H1 (cell line): ENCODE data around the gene EVI5. TPM values are rescaled to one million over a fixed set of nuclear protein-coding genes. Genes with fewer than 3 reads are reported as not detected.

ENCODE experiments used
- CTCF ChIA-PET: fragments of 300-600 bp; sonication (Branson Sonifier 250); formaldehyde crosslinking; loops from one replicate; lab custom pipeline; 2021; ENCODE audit not compliant: partially characterized antibody; lab: Charles Lee
- POLR2A ChIA-PET: fragments of 300-600 bp; sonication (Branson Sonifier 250); formaldehyde crosslinking; loops from one replicate; lab custom pipeline; 2021; ENCODE audit warnings: inconsistent platforms; ENCODE audit not compliant: partially characterized antibody; lab: Charles Lee
- DNase-seq, 2 experiments: peaks; one replicate each; pipeline versions ENCODE4 v3.0.0 to v3.0.0-alpha.2; 2010 to 2022; ENCODE audit warnings: low spot score in 2 of 2, low read depth in 1 of 2, mixed read lengths in 1 of 2
- FAIRE-seq: peaks from 2 replicates; lab custom pipeline; 2011; peaks lifted over from hg19 to GRCh38; lab: Jason Lieb, UNC
- H2AFZ ChIP-seq: 2 replicates; pipeline ENCODE4 v1.8.1; 2012; ENCODE audit warnings: low read length, inconsistent platforms
- H2AK5ac ChIP-seq: 2 replicates; pipeline ENCODE4 v1.6.1; 2013; ENCODE audit warnings: low read depth, low read length
- H2BK120ac ChIP-seq: replicated peaks from 2 replicates; pipeline ENCODE3; 2013; ENCODE audit warnings: low read depth, low read length, inconsistent platforms
- H2BK12ac ChIP-seq: 2 replicates; pipeline ENCODE4 v1.6.1; 2013; ENCODE audit warnings: low read depth, low read length
- H2BK15ac ChIP-seq: 2 replicates; pipeline ENCODE4 v1.6.1; 2013; ENCODE audit warnings: low read length
- H2BK20ac ChIP-seq: 2 replicates; pipeline ENCODE4 v1.6.1; 2013; ENCODE audit warnings: low read length
- H2BK5ac ChIP-seq: 2 replicates; pipeline ENCODE4 v1.6.1; 2013; ENCODE audit warnings: low read depth, low read length
- H3K14ac ChIP-seq: 2 replicates; pipeline ENCODE4 v1.6.1; 2013; ENCODE audit warnings: inconsistent platforms; ENCODE audit not compliant: insufficient read length
- H3K18ac ChIP-seq: 2 replicates; pipeline ENCODE4 v1.6.1; 2013; ENCODE audit warnings: low read length; ENCODE audit errors: extremely low read depth
- H3K23ac ChIP-seq: 2 replicates; pipeline ENCODE4 v1.6.1; 2013; ENCODE audit warnings: inconsistent platforms; ENCODE audit not compliant: insufficient read length
- H3K23me2 ChIP-seq: 2 replicates; pipeline ENCODE4 v1.6.1; 2013; ENCODE audit warnings: low read depth, low read length
- H3K27ac ChIP-seq: 2 replicates; pipeline ENCODE4 v1.6.1; 2011; ENCODE audit warnings: low read depth, low read length, inconsistent platforms
- H3K27me3 ChIP-seq, 4 experiments: replicated peaks in 1 of 4; 1 replicate in 1 of 4; 2 replicates in 3 of 4; pipeline versions ENCODE4 v1.6.1 to v1.8.1; 2011 to 2013; ENCODE audit warnings: low read length in 3 of 4, mild to moderate bottlenecking in 3 of 4, inconsistent platforms in 2 of 4, mixed read lengths in 2 of 4, moderate library complexity in 1 of 4; ENCODE audit not compliant: control insufficient read depth in 3 of 4, insufficient read depth in 3 of 4; ENCODE audit errors: extremely low read depth in 1 of 4
- H3K36me3 ChIP-seq, 4 experiments: 2 replicates each; pipeline versions ENCODE4 v1.6.1 to v1.8.1; 2011 to 2013; ENCODE audit warnings: mild to moderate bottlenecking in 4 of 4, low read length in 3 of 4, moderate library complexity in 2 of 4, control low read depth in 1 of 4, inconsistent platforms in 1 of 4; ENCODE audit not compliant: insufficient read depth in 4 of 4, control insufficient read depth in 2 of 4
- H3K4ac ChIP-seq: replicated peaks from 2 replicates; pipeline ENCODE3; 2013; ENCODE audit warnings: low read length, low read depth, mixed read lengths, inconsistent platforms; ENCODE audit not compliant: insufficient read length
- H3K4me1 ChIP-seq, 4 experiments: replicated peaks in 1 of 4; 1 replicate in 1 of 4; 2 replicates in 3 of 4; pipeline versions ENCODE4 v1.6.1 to v1.8.1; 2011 to 2013; ENCODE audit warnings: low read length in 3 of 4, inconsistent platforms in 2 of 4, mixed read lengths in 1 of 4; ENCODE audit not compliant: insufficient read depth in 4 of 4, control insufficient read depth in 3 of 4
- H3K4me2 ChIP-seq, 2 experiments: 2 replicates each; pipeline versions ENCODE4 v1.6.1 to v1.8.1; 2011 to 2013; ENCODE audit warnings: low read depth in 2 of 2, low read length in 2 of 2, control low read depth in 1 of 2, inconsistent platforms in 1 of 2, mild to moderate bottlenecking in 1 of 2; ENCODE audit not compliant: insufficient read depth in 1 of 2
- H3K4me3 ChIP-seq, 4 experiments: fragments of 200-600, 300-600 bp in 1 of 4; sonication (generic), shearing (Covaris generic), sonication (Bioruptor Twin) in 1 of 4; 2 replicates each; pipeline versions ENCODE4 v1.5.1 to v1.8.1; 2011 to 2016; ENCODE audit warnings: low read length in 4 of 4, low read depth in 3 of 4, control low read depth in 2 of 4, inconsistent platforms in 2 of 4, mild to moderate bottlenecking in 2 of 4, mixed read lengths in 1 of 4, moderate library complexity in 1 of 4; ENCODE audit not compliant: insufficient read depth in 2 of 4; ENCODE audit errors: extremely low read depth in 1 of 4
- H3K56ac ChIP-seq: replicated peaks from 2 replicates; pipeline ENCODE3; 2013; ENCODE audit warnings: low read depth, mild to moderate bottlenecking, mixed read lengths, low read length, inconsistent platforms; ENCODE audit not compliant: insufficient read length
- H3K79me1 ChIP-seq: 2 replicates; pipeline ENCODE4 v1.6.1; 2013; ENCODE audit warnings: low read depth, low read length, control low read depth
- H3K79me2 ChIP-seq, 2 experiments: 2 replicates each; pipeline versions ENCODE4 v1.6.1 to v1.8.1; 2012 to 2013; ENCODE audit warnings: low read length in 2 of 2, mild to moderate bottlenecking in 2 of 2, inconsistent platforms in 1 of 2; ENCODE audit not compliant: insufficient read depth in 2 of 2, control insufficient read depth in 1 of 2
- H3K9ac ChIP-seq, 4 experiments: replicated peaks in 1 of 4; 1 replicate in 1 of 4; 2 replicates in 3 of 4; pipeline versions ENCODE4 v1.6.1 to v1.8.1; 2011 to 2013; ENCODE audit warnings: low read depth in 3 of 4, low read length in 3 of 4, control low read depth in 2 of 4, mild to moderate bottlenecking in 2 of 4, moderate library complexity in 2 of 4, inconsistent platforms in 1 of 4; ENCODE audit errors: extremely low read depth in 1 of 4
- H3K9me3 ChIP-seq, 2 experiments: 2 replicates each; pipeline versions ENCODE4 v1.6.1 to v1.8.1; 2012 to 2013; ENCODE audit warnings: mild to moderate bottlenecking in 2 of 2, moderate library complexity in 2 of 2, control low read depth in 1 of 2, inconsistent platforms in 1 of 2, low read depth in 1 of 2, low read length in 1 of 2, mixed read lengths in 1 of 2; ENCODE audit not compliant: insufficient read depth in 2 of 2
- H4K20me1 ChIP-seq, 2 experiments: replicated peaks in 1 of 2; 2 replicates each; pipeline versions ENCODE3 to v1.8.1; 2011 to 2013; ENCODE audit warnings: inconsistent platforms in 2 of 2, low read length in 2 of 2, mild to moderate bottlenecking in 1 of 2; ENCODE audit not compliant: insufficient read depth in 2 of 2, control insufficient read depth in 1 of 2
- H4K5ac ChIP-seq: 2 replicates; pipeline ENCODE4 v1.6.1; 2013; ENCODE audit warnings: low read length, low read depth, mixed read lengths, inconsistent platforms; ENCODE audit not compliant: insufficient read length
- H4K8ac ChIP-seq: 2 replicates; pipeline ENCODE4 v1.8.0; 2013; ENCODE audit warnings: mild to moderate bottlenecking, moderate library complexity, low read length, inconsistent platforms; ENCODE audit not compliant: insufficient read depth; ENCODE audit errors: extremely low read depth
- H4K91ac ChIP-seq: replicated peaks from 2 replicates; pipeline ENCODE3; 2013; ENCODE audit warnings: low read length, mixed read lengths, inconsistent platforms; ENCODE audit not compliant: insufficient read length
- BCL11A ChIP-seq, 2 experiments: IDR thresholded peaks; one replicate each; pipeline ENCODE4 v1.6.1; 2011; ENCODE audit warnings: low read depth in 2 of 2, low read length in 2 of 2, mild to moderate bottlenecking in 2 of 2
- CBX5 ChIP-seq: fragments of 300-800, 300-1000 bp; sonication (generic); IDR thresholded peaks from 2 replicates; pipeline ENCODE4 v1.7.1; 2016; ENCODE audit warnings: antibody characterized with exemption, low read length, low read depth
- CTBP2 ChIP-seq: IDR thresholded peaks from 2 replicates; pipeline ENCODE4 v1.7.0; 2011; ENCODE audit warnings: borderline replicate concordance, mild to moderate bottlenecking, moderate library complexity, mixed read lengths, low read length; ENCODE audit not compliant: insufficient read depth, insufficient read length
- EP300 ChIP-seq, 2 experiments: IDR thresholded peaks; 1 replicate in 1 of 2; 2 replicates in 1 of 2; pipeline ENCODE4 v1.6.1; 2011 to 2012; ENCODE audit warnings: low read depth in 2 of 2, low read length in 2 of 2, mild to moderate bottlenecking in 2 of 2, borderline replicate concordance in 1 of 2, inconsistent platforms in 1 of 2, moderate library complexity in 1 of 2
- HDAC2 ChIP-seq, 2 experiments: fragments of 300-600 bp in 1 of 2; sonication (generic) in 1 of 2; IDR thresholded peaks; 2 replicates each; pipeline ENCODE4 v1.6.1; 2011 to 2012; ENCODE audit warnings: low read depth in 2 of 2, low read length in 2 of 2, mild to moderate bottlenecking in 2 of 2, moderate library complexity in 2 of 2, borderline replicate concordance in 1 of 2, inconsistent platforms in 1 of 2
- KDM1A ChIP-seq: fragments of 200-600, 300-600 bp; sonication (generic); IDR thresholded peaks from 2 replicates; pipeline ENCODE4 v1.7.1; 2016; ENCODE audit warnings: mild to moderate bottlenecking, low read length, borderline replicate concordance
- KDM4A ChIP-seq: IDR thresholded peaks from one replicate; pipeline ENCODE4 v1.7.1; 2012; ENCODE audit warnings: low read depth, mild to moderate bottlenecking, moderate library complexity, low read length, inconsistent platforms; ENCODE audit not compliant: severe bottlenecking
- KDM5A ChIP-seq: fragments of 200-600 bp; IDR thresholded peaks from 2 replicates; pipeline ENCODE4 v1.7.1; 2012; ENCODE audit warnings: mild to moderate bottlenecking, low read length, inconsistent platforms, mixed read lengths
- POU5F1 ChIP-seq: IDR thresholded peaks from 2 replicates; pipeline ENCODE4 v1.6.1; 2011; ENCODE audit warnings: low read depth, mild to moderate bottlenecking, low read length, moderate library complexity
- RFX5 ChIP-seq: IDR thresholded peaks from 2 replicates; pipeline ENCODE4 v1.6.1; 2011; ENCODE audit warnings: low read depth, low read length, improper control_type of control experiment, borderline replicate concordance
- RNF2 ChIP-seq: fragments of 200-900, 300-1000 bp; sonication (generic); IDR thresholded peaks from 2 replicates; pipeline ENCODE4 v1.7.1; 2016; ENCODE audit warnings: borderline replicate concordance, low read depth, mild to moderate bottlenecking, antibody characterized with exemption, low read length; ENCODE audit not compliant: poor library complexity, severe bottlenecking; ENCODE audit errors: missing control alignments
- WGBS, 2 experiments: shearing (Covaris generic) in 1 of 2; methylation state at CpG; one replicate each; pipeline versions ENCODE4 v1.1.6 to v1.1.7; 2013 to 2015; ENCODE audit warnings: low lambda C conversion rate in 2 of 2, mixed read lengths in 2 of 2, inconsistent platforms in 1 of 2, low coverage in 1 of 2, missing lambda C conversion rate in 1 of 2; ENCODE audit not compliant: insufficient replicate concordance in 2 of 2, insufficient coverage in 1 of 2, insufficient read length in 1 of 2; ENCODE audit errors: extremely low coverage in 1 of 2, missing lambda C conversion rate in 1 of 2; 5-methylcytosine and 5-hydroxymethylcytosine counted together
- polyA plus RNA-seq, 7 experiments: library from polyadenylated mRNA; depleted of rRNA in 3 of 7; stranded (reverse) in 5 of 7; unstranded in 2 of 7; fragments of >200 nt in 5 of 7; fragments of 200-250 nt in 2 of 7; gene quantifications; 1 replicate in 5 of 7; 2 replicates in 1 of 7; 4 replicates in 1 of 7; pipeline versions ENCODE4 v1.2.1 to v1.2.3, GENCODE V29; 2011 to 2013; ENCODE audit warnings: missing spikeins in 2 of 7, mixed read lengths in 2 of 7
- total RNA-seq: library from RNA; stranded (reverse); fragmentation: NEBNext Ultra II Directional; extraction: Animal tissue kit (Norgen Biotek cat#: 25700); gene quantifications from 2 replicates; pipeline ENCODE4 v1.2.1, GENCODE V29; 2021
- TF ChIP-seq, protein P1 (sequence below): IDR thresholded peaks from 2 replicates; pipeline ENCODE4 v1.6.1; 2012; ENCODE audit warnings: inconsistent platforms

The EVI5 gene
- total and polyA plus RNA-seq, 2 of the 8 experiments (the other 6 are each of a cell fraction or from before 2014, with no cell fraction given): 1.7 to 13.7 TPM

DNA sequence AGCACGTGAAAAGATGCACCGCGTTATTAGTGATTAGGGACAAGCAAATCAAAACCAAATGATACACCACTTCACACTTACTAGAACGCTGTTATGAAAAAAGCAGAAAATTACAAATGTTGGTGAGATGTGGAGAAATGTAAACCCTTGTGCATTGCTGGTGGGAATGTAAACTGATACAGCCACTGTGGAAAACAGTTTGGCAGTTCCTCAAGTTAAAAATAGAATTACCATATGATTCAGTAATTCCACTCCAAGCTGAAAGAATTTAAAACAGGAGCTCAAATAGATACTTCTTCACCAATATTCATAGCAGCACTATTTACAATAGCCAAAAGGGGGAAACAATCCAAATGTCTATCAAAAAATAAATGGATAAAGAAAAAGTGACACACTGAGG is 10.3 kb upstream of the EVI5 start:
- CTCF ChIA-PET: interaction anchor here (1.5 kb wide), 1 partner anchor 27 kb away, joined by 3 read pairs; no protein-coding TSS in a partner anchor
- TF ChIP-seq EP300 (IDR thresholded peaks at IDR 0.05; ENCODE audit: borderline replicate concordance in 1 of 2, low read depth in 2 of 2, low read length in 2 of 2) (no peak), POU5F1 (no peak), CTBP2 (no peak), HDAC2 (IDR thresholded peaks at IDR 0.05; ENCODE audit: borderline replicate concordance in 1 of 2, low read depth in 2 of 2, low read length in 2 of 2) (no peak), BCL11A (IDR thresholded peaks at IDR 0.05; ENCODE audit: low read depth in 2 of 2, low read length in 2 of 2) (no peak), RNF2 (no peak), RFX5 (no peak), KDM4A (no peak), CBX5 (no peak), KDM5A (no peak), KDM1A (no peak)
- TF ChIP-seq, protein P1, sequence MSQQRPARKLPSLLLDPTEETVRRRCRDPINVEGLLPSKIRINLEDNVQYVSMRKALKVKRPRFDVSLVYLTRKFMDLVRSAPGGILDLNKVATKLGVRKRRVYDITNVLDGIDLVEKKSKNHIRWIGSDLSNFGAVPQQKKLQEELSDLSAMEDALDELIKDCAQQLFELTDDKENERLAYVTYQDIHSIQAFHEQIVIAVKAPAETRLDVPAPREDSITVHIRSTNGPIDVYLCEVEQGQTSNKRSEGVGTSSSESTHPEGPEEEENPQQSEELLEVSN: no peak

More for the DNA sequence above, 10.3 kb upstream of the EVI5 start:
- DNase-seq (no peak), FAIRE-seq (no peak)
- H3K27me3 ChIP-seq: no peaks in the 10 kb centered on the region
- no peak overlapping the region for H3K18ac ChIP-seq
- no peak overlapping the region for H4K8ac ChIP-seq
- H3K4me2 ChIP-seq: no peak overlapping the region
- H2BK5ac ChIP-seq: no peak overlapping the region
- no peak overlapping the region for H3K14ac ChIP-seq
- no peak overlapping the region for H3K56ac ChIP-seq
- no peak overlapping the region for H2BK15ac ChIP-seq
- POLR2A ChIA-PET: interaction anchor here (2.3 kb wide), 1 partner anchor 10 kb away, joined by 5 read pairs; the partner anchor contains the start of gene EVI5
- peaks cover 0 to 9% (median 2%) of the 10 kb centered on the region in 4 experiments; a peak in 3 of 7 replicates for H3K4me1 ChIP-seq
- no peak overlapping the region for H3K27ac ChIP-seq
- H4K5ac ChIP-seq: no peak overlapping the region
- H2BK20ac ChIP-seq: no peak overlapping the region
- no peak overlapping the region for H2BK12ac ChIP-seq
- H3K9ac ChIP-seq: no peak overlapping the region
- no peak overlapping the region for H2BK120ac ChIP-seq
- H3K79me2 ChIP-seq: no peaks in the 10 kb centered on the region
- no peaks in the 10 kb centered on the region for H3K79me1 ChIP-seq
- no peak overlapping the region for H3K4me3 ChIP-seq
- H4K20me1 ChIP-seq: no peaks in the 10 kb centered on the region
- H2AFZ ChIP-seq: no peak overlapping the region
- H3K23me2 ChIP-seq: peaks cover 2% of the 10 kb centered on the region
- 95% methylated on average over 4 of the region's 4 CpGs; no CpG with 5 or more reads in 1 of the 2 experiments for WGBS, 2 experiments
- H3K4ac ChIP-seq: no peak overlapping the region
- H3K23ac ChIP-seq: no peak overlapping the region
- no peaks in the 10 kb centered on the region for H3K9me3 ChIP-seq
- H2AK5ac ChIP-seq: no peak overlapping the region
- no peak overlapping the region for H4K91ac ChIP-seq
- no peaks in the 10 kb centered on the region for H3K36me3 ChIP-seq
